ENCODE data around the gene SKI.

GRCh38 chr1:2288816-2289536 lies 60.9 kb downstream of the SKI start:
- TF ChIP-seq CTCF (IDR thresholded peaks at IDR 0.05), result no peak
- no peak for TF ChIP-seq POLR2A (IDR thresholded peaks at IDR 0.05)
- no peak for TF ChIP-seq EP300 (IDR thresholded peaks at IDR 0.05)
